GM12891 (cell line): ENCODE data around the gene BNC2.

Experiments used
- POLR2A ChIP-seq: IDR thresholded peaks from 2 replicates; pipeline ENCODE4 v1.6.1; 2011; ENCODE audit warnings: low read depth, low read length, control low read depth
- POLR2AphosphoS5 ChIP-seq: IDR thresholded peaks from 2 replicates; pipeline ENCODE4 v1.6.1; 2011; ENCODE audit warnings: low read depth, low read length, control low read depth
- SPI1 ChIP-seq: IDR thresholded peaks from 2 replicates; pipeline ENCODE4 v1.6.1; 2011; ENCODE audit warnings: low read depth, low read length, control low read depth
- TAF1 ChIP-seq: IDR thresholded peaks from 2 replicates; pipeline ENCODE4 v1.6.1; 2011; ENCODE audit warnings: low read depth, low read length, control low read depth

GRCh38 chr9:16364347-16364746 is 506.1 kb downstream of the BNC2 start:
- TF ChIP-seq TAF1 (no peak), POLR2A (no peak), POLR2AphosphoS5 (no peak), SPI1 (no peak)
